CD4-positive, alpha-beta T cell treated with Interleukin-4 for 1 hour (primary cell): ENCODE data around the gene BPIFB4.
A peak's percentile ranks its signal among the peaks of the same experiment; 100 is the strongest.
"Not testable (repeated sequence)": the region's sequence is repeated elsewhere in the genome, so short reads cannot be mapped to it uniquely, and the experiment has no call there.

Experiments
- DNase-seq, 2 donors: peaks; one replicate each; pipeline ENCODE4 v3.0.0-alpha.2; 2020 to 2022

Gene BPIFB4

DNA sequence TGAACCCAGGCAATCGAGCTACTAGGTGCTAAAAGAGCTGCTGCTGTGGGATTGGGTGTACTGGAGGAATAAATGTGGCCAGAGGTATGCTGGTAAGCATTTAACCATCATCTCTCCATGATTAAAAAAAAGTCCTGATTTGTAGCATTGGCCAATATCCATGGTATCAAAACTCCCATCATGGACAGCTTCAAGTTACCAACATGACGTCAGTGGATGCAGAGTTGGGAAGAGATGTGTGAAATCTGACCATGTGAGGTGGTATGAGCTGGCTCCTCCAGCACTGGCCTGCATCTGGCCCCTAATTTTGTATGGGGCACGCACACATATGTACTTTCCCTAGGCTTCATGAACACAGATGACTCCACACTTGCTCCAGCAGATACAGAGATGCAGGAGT lies 11.7 kb downstream of the BPIFB4 start:
- DNase-seq = no peak

- DNase-seq = no peak
Measured at GRCh38 chr20:33091693-33092092, 12.2 kb downstream of the BPIFB4 start.

DNA sequence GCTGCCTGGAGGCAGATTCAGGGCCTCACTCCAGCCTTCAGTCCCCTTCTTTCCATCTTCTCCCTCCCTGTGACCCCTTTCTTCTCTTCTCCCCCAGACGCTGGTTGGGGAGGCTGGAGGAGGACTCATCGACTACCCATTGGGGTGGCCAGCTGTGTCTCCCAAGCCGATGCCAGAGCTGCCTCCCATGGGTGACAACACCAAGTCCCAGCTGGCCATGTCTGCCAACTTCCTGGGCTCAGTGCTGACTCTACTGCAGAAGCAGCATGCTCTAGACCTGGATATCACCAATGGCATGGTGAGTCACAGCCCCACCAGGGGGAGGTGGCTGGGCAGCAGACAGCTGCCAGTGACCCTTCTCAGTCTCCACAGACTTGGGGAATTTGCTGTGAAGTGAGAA lies 12.9 kb downstream of the BPIFB4 start:
- no peak for DNase-seq

GRCh38 chr20:33093074-33093473 lies 13.6 kb downstream of the BPIFB4 start:
- DNase-seq = no peak

GRCh38 chr20:33093582-33093981 lies 14.1 kb downstream of the BPIFB4 start:
- DNase-seq = no peak

DNA sequence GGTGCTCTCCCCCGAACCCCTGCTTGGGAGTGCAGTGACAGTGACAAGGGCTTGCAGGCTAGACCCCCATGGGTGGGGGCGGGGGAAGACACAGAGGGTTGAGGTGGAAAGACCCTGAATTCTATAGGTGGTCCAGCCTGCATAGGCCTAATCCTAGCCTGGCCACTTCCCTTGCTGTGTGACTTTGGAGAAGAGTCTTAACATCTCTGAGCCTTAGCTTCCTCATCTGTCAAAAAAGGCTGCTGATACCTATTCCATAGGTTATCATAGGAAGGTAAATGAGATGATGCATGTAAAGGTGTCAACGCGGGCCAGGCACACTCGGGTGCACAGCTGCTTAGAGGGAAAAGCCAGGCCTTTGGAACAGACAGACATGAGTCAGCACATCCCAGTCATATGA lies 15.8 kb downstream of the BPIFB4 start:
- DNase-seq = no peak

- DNase-seq = peak; percentile 39 to 51
Measured at GRCh38 chr20:33095902-33096584, 16.6 kb downstream of the BPIFB4 start.

DNA sequence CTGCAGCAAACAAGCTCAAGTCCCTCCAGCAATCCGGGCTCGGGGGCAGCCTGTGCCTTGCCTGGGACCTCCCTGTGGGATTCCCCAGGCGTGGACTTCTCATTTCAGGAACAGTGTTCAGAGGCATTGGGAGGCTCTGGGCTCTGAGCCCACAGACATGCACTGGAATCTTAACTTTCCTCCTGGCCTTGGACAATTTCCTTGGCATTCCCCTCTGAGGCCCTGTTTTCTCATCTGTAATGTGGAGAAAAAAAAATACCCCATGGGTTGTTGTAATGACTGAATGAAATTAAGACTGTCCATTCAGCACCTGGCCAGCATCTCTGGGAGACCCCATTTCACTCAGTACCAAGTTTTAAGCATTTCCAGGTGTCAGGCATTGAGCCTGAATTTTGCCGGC lies 17.6 kb downstream of the BPIFB4 start:
- DNase-seq = no peak

GRCh38 chr20:33099843-33100538 lies 20.5 kb downstream of the BPIFB4 start:
- DNase-seq = no peak

DNA sequence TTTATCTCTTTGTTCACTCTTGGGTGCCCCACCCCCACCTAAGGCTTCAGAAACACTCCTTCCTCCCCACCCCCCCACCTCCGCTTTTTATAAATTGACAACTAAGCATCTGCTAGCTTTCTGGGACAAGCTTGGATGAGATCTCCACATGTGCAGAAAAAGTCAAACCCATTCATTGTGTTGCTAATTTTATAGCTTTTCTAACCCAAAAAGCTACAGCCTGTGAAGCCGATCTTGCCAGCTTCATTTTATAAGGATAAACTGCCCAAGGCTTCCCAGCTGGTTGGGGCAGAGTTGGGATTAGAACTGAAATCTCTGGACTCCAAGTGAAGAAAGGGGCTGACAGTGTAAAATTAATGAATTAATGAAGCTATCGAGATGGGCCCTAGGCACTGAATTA lies 24.1 kb downstream of the BPIFB4 start:
- DNase-seq = no peak

DNA sequence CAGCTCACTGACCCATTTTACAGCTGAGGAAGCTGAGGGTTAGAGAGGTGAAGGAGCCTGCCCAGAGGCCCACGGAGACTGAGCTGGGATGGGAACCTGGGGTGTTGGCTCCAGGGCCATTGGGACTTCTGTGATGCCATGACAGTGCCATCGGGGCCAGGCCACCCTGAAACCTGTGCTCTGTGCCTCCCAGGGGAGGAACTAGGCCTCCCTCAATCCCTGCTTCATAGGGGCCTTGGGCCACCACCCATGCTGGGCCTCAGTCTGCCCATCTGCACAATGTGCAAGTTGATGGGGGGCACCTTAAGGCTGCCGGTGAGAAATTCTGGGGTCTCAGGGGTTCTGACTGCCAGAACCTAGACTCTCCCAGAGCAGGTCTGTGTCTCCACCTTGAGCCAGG lies 24.9 kb downstream of the BPIFB4 start:
- no peak for DNase-seq

DNA sequence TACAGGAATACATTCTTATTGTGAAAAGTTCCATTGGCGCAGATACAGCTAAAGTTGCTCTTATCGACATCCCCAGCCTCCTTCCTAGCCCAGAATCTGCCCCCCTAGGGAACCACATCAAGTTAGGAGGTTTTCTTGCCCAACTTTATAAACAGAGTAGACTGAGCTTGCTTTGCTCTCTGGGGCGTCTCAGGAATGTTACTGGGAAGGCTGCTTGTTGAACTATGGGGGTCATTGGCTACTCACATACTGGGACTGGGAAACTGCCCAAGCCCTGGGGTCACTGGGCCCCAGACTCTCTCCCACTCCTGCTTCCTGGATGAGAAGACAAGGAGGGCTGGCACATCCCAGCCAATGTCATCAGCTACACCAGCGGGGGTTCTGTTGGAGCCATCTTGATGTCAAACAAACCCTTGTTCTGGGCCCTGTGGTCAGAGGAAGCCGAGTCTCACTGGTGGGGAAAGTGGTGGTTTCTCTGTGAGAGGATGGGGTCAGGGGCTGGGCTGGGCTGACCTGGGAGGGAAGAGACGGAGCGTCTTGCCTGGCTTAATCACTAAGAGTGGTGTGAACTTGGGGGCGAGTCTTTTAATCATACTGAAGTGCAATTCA lies 26.0 kb downstream of the BPIFB4 start:
- no peak for DNase-seq

DNA sequence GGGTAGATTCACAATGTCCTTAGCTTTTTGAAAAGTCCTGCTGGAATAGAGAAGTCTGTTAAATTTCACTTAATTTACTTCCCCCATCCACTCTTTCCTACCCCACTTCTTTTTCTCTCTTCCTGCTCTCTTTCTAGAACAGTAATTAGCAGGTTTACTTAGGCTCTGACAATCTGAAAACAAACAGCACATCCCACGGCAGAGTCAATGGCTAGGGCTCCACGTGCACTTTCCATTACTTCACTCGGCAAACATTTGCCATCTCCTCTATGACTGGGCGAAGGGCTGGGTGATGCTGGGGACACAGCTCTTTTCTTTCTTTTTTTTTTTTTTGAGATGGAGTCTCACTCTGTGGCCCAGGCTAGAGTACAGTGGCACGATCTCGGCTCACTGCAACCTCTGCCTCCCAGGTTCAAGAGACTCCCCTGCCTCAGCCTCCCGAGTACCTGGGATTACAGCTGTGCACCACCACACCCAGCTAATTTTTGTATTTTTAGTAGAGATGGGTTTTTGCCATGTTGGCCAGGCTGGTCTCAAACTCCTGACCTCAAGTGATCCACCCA lies 26.7 kb downstream of the BPIFB4 start:
- not testable (repeated sequence) for DNase-seq

- no peak for DNase-seq
Measured at GRCh38 chr20:33108661-33109060, 29.2 kb downstream of the BPIFB4 start.

DNA sequence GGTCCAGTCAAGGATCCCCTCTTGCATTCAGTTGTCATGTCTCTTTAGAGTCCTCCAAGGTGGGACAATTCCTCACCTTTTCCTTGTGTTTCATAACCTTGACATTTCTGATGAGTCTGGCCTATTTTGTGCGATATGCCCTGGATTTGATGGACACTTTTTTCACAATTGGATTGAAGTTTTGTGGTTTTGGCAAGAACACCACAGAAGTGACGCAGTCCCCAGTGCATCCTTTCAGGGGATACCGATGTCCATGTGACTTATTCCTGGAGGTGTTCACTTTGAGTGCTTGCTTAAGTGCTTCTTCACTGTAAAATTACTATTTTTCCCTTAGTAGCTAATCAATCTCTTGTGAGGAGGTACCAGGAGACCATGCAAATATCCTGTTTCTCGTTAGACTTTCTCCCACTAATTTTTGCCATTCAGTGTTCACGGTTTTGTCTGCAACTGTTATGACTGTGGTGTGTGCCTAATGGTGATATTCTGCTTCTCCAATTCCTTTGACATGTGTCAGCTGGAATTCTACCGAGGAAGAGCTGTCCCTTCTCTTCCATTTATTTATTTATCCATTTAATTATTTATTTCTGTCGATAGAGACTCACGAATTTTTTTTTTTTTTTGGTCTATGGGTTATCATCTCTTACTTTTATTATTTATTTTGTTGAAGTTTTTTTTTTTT lies 30.8 kb downstream of the BPIFB4 start:
- no peak for DNase-seq

- DNase-seq = no peak
Measured at GRCh38 chr20:33111306-33111705, 31.9 kb downstream of the BPIFB4 start.

DNA sequence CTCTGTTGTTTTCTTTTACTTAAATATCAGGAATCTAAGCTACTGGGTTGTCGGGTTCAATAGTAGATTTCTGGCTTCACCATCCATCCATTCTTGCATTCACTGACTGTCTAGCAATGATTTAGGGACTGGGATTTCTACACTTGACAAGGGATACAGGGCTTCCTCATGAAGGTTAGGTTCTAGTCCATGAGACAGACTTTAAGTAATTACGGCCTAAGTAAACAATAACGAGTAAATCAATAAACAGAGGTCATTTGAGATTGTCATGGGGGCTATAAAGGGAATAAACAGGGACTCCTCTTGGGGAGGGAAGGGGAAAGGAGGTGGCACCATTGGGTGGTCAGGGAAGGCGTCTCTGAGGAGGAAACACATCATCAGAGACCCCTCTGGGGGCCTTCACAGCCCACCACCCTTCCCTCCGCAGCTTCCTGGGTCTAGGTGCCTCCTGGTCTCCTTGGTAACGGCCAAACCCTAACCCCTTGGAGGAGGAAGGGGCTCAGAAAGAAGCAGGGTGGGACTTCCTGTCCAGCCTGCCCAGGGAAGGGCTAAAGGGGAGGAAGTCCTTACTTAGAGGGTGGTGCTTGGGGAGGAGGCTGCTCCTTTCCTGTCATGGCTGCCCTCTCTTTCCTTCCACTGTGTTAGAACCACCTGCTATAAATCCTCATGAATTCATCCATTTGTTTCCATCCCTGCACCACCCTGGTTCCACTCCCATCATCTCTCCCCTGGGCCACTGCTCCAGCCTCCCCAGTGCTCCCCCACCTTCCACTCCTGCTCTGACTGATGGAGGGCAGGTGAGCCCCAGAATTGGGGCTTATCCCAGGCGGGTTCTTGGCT lies 33.3 kb downstream of the BPIFB4 start:
- no peak for DNase-seq

DNA sequence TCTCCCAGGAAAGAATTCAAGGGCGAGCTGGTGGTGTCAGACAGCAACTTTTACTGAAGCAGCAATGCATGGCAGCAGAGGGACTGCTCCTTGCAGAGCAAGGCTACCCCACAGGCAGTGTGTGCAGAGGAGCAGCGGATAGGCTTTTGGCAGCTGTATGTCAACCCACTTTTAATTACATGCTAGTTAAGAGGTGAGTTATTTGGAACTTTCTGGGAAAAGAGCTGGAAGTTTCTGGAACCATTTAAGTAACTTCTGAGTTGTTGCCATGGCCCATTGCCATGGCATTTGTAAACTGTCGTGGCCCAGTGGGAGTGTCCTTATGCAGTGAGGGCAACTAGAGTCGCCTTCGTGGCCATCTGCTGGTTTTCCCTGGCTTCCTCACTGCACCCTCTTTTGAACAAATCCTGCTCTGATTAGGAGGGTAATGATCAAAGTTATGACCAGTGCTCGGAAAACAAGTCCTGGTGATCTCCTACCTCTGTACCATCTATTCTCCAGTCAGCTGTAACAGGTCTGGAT lies 34.0 kb downstream of the BPIFB4 start:
- no peak for DNase-seq

DNA sequence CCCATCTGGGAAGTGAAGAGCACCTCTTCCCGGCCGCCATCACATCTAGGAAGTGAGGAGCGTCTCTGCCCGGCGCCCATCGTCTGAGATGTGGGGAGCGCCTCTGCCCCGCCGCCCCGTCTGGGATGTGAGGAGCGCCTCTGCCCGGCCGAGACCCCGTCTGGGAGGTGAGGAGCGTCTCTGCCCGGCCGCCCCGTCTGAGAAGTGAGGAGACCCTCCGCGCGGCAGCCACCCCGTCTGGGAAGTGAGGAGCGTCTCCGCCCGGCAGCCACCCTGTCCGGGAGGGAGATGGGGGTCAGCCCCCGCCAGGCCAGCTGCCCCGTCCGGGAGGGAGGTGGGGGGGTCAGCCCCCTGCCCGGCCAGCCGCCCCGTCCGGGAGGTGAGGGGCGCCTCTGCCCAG lies 36.1 kb downstream of the BPIFB4 start:
- not testable (repeated sequence) for DNase-seq

DNA sequence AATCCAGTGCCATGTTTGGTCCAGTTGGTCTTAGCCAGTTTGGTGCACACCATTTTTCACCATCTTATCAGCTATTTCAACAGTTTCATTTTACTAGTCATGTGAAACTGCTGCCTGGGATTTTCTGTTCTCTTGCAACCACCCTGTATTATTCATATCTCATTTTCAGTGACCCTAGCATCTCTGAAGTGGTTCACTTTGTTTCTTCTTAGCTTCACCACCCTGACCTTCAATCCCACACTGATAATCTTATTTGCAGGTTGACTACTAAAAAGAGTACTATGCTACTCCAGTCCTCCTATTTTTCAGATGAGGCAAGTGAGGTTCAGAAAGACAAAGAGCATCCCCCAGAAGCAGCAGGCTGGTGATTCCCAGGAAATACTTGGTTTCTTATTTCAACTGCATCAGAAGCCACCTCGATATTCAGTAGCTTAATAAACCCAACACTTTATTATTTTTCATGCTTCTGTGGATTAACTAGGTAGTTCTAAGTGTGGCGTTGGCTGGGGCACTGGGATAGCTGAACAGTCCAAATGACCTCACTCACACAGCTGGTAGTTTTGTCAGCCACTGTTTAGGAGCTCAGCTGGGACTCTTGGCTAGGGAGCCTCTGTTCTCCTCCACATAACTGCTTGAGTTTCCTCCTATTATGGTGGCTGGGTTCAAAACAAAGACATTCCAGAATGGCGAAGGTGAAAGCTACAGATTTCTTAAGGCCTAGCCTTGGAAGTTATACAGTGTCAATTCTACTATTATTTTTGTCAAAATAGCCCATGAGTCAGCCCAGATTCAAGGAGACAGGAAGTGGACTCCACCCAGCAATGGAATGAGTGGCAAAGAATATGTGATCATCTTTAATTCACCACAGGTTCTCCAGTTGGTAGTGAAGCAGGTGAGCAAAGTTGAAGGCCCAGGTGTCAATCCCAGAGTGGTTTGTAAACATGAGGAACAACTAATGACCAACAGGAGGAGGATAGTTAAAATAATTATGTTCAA lies 40.6 kb downstream of the BPIFB4 start:
- DNase-seq = no peak

GRCh38 chr20:33120934-33121333 lies 41.5 kb downstream of the BPIFB4 start:
- no peak for DNase-seq
